Thymus (tissue), 11 donors: ENCODE measurements around the gene LSP1. TPM values are rescaled to one million over a fixed set of nuclear protein-coding genes. Genes with fewer than 3 reads are reported as not detected.

Experiments used
- DNase-seq, 9 donors: peaks; one replicate each; pipeline ENCODE4 v3.0.0-alpha.2; 2013; ENCODE audit warnings: low spot score in 9 of 9, low read depth in 6 of 9, missing footprints in 1 of 9
- H3K27ac ChIP-seq, 2 donors: one replicate each; pipeline ENCODE4 v1.5.1; 2013; ENCODE audit warnings: control low read depth in 1 of 2, low read depth in 1 of 2, low read length in 1 of 2, mild to moderate bottlenecking in 1 of 2, moderate library complexity in 1 of 2
- H3K27me3 ChIP-seq, 2 donors: one replicate each; pipeline ENCODE4 v1.5.1; 2013; ENCODE audit warnings: low read length in 1 of 2; ENCODE audit not compliant: control insufficient read depth in 2 of 2, insufficient read depth in 1 of 2
- H3K36me3 ChIP-seq, 2 donors: one replicate each; pipeline ENCODE4 v1.5.1; 2013; ENCODE audit warnings: low read length in 1 of 2, mild to moderate bottlenecking in 1 of 2, moderate library complexity in 1 of 2; ENCODE audit not compliant: control insufficient read depth in 2 of 2, insufficient read depth in 2 of 2
- H3K4me1 ChIP-seq, 2 donors: one replicate each; pipeline ENCODE4 v1.5.1; 2013; ENCODE audit warnings: low read length in 2 of 2; ENCODE audit not compliant: control insufficient read depth in 2 of 2, insufficient read depth in 2 of 2
- H3K4me3 ChIP-seq, 2 donors: one replicate each; pipeline ENCODE4 v1.5.1; 2013; ENCODE audit warnings: low read length in 2 of 2, control low read depth in 1 of 2, mild to moderate bottlenecking in 1 of 2
- H3K9me3 ChIP-seq, 2 donors: one replicate each; pipeline ENCODE4 v1.5.1; 2013; ENCODE audit warnings: low read length in 1 of 2, mild to moderate bottlenecking in 1 of 2; ENCODE audit not compliant: control insufficient read depth in 2 of 2, insufficient read depth in 1 of 2
- WGBS: extraction: QIAGEN DNeasy Blood & Tissue Kit; methylation state at CpG from one replicate; pipeline ENCODE4 v1.1.7; 2013; 5-methylcytosine and 5-hydroxymethylcytosine counted together
- polyA plus RNA-seq: library from polyadenylated mRNA; stranded (reverse); fragments of 200-250 nt; gene quantifications from one replicate; pipeline ENCODE4 v1.2.3, GENCODE V29; 2013
- total RNA-seq: library from RNA; stranded (reverse); fragments of 120-200 nt; gene quantifications from one replicate; pipeline ENCODE4 v1.2.4, GENCODE V29; 2013
- donor health status: healthy.

LSP1 gene
- total and polyA plus RNA-seq, 2 donors = 138 to 179 TPM

DNA sequence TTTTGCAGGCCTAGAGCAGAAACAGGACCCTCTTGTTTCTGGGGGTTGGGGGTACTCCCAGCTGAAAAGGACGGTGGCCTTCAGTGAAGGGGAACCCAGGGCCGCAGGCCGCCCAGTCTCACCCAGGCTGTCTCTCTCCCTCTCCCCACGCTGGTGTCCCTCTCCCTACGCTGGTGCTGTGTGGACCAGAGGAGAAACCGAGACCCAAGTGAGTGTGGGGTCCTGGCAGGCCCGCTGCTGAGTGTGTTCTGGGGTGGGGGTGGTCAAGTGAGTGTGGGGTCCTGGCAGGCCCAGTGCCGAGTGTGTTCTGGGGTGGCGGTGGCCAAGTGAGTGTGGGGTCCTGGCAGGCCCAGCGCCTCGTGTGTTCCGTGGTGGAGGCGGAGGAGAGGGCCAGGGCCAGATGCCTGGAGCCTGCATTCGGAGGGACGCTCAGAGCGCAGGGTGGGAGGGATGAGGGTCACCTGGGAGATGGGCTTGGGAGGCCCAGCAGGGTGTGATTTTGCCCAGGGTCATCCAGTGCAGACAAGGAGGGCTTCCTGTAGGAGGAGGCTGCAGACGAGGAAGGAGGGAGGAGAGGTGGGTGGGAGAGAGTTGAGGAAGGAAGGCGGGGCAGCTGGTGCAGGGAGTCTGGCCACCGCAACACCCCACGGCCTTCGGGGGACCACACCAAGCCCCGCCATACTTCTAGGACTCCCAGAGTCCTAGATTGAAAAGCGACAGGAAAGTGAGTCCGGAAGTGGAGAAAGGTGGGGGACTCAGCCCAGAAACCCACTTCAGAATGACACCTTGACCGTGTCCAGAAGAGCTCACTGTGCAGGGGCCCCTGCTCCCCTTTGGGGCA is 77.0 kb downstream of the LSP1 start:
- H3K27me3 ChIP-seq = no peaks in the 10 kb centered on the region
- WGBS = 88% methylated on average over 25 of the region's 25 CpGs
- DNase-seq = no peak
- H3K36me3 ChIP-seq = no peaks in the 10 kb centered on the region
- no peak overlapping the region for H3K4me3 ChIP-seq
- no peaks in the 10 kb centered on the region for H3K9me3 ChIP-seq
- H3K4me1 ChIP-seq = peaks cover 3 to 55% of the 10 kb centered on the region in 2 donors
- H3K27ac ChIP-seq = no peak overlapping the region

DNA sequence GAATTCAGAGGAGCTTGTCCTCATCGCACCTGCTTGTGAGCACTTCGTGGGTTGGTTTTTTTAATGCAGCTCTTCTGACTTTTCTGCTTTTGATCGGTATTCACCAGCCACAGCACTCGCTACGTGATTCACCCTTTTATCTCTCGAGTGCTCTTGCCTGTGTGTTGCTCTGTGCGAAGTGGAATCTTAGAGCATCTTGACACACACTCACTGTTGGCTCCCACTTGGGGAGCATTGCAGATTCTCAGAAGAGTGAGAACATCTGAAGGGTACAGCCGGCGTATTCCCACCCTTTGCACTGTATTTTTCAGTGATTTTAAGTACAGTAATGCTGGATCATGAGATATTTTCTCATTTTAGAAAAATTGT is 77.6 kb downstream of the LSP1 start:
- no peaks in the 10 kb centered on the region for H3K36me3 ChIP-seq
- H3K4me3 ChIP-seq = no peak overlapping the region
- DNase-seq = peak in 8 of 9 donors; percentile 23 to 78 (median 35)
- peaks cover 3 to 54% of the 10 kb centered on the region in 2 donors for H3K4me1 ChIP-seq
- no peak overlapping the region for H3K27ac ChIP-seq
- 26% methylated on average over 9 of the region's 9 CpGs for WGBS
- no peaks in the 10 kb centered on the region for H3K27me3 ChIP-seq
- H3K9me3 ChIP-seq = no peaks in the 10 kb centered on the region

DNA sequence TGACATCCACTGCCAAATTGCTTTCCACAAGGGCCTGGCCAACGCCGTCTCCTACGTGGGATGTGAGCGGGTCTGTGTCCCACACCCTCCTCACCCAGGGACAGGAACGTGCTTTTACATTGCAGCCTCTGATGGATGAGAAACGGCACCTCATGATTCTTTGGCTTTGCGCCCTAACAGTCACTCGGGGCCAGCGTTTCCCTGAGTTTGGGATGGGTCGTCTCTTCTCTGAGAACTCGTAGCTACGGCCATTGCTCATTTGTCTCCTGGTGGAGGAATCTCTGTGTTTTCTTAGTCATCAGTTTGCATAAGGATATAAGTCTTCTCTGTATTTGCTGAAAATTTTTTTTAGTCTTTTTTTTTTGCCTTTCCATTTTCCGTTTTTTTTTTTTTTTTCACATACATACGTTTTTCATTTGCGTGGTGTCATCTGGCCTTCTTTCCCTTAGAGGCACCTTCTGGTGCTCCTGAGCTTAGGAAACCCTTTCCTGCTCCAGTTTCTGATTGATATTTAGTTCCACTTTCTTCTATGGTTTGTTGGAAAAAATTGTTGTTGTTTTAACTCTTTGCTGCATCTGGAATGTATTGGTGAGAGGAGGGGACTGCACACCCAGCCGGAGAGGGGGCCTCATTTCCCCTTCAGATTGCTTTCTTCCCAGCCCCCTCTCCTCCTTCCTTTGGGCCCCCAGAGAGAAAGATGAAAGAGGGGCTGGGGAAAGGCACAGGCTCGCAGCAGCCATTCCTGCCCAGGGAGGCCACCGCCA is 78.6 kb downstream of the LSP1 start:
- no peaks in the 10 kb centered on the region for H3K27me3 ChIP-seq
- DNase-seq = no peak
- H3K9me3 ChIP-seq = no peaks in the 10 kb centered on the region
- peak overlapping the region in 1 of 2 donors; percentile 52 for H3K27ac ChIP-seq
- no peak overlapping the region for H3K4me3 ChIP-seq
- 64% methylated on average over 18 of the region's 18 CpGs for WGBS
- H3K4me1 ChIP-seq = peaks cover 3 to 44% of the 10 kb centered on the region in 2 donors
- H3K36me3 ChIP-seq = no peaks in the 10 kb centered on the region

DNA sequence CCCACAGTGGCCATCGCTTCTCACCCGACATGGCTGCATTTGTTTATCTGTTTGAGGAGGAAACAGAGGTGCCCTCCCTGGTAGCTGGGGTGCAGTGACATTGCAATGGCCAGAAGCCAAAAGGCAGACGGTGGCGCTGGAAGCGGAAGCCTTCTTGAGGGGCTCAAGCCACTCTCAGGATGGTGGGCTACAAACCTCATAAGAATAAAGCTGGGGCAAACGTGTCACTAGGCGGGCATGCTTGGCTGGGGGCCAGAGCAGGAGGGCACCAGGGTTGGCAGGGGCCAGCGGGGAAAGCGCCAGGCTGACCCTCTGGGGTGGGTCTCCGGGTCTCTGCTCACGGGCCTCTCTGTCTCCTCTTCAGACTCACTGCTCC is 79.2 kb downstream of the LSP1 start:
- WGBS = 63% methylated on average over 11 of the region's 11 CpGs
- peak overlapping the region in 1 of 2 donors; percentile 52 for H3K27ac ChIP-seq
- no peak overlapping the region for H3K4me3 ChIP-seq
- H3K9me3 ChIP-seq = no peaks in the 10 kb centered on the region
- H3K4me1 ChIP-seq = peaks cover 3 to 39% of the 10 kb centered on the region in 2 donors
- H3K27me3 ChIP-seq = no peaks in the 10 kb centered on the region
- no peak for DNase-seq
- no peaks in the 10 kb centered on the region for H3K36me3 ChIP-seq

DNA sequence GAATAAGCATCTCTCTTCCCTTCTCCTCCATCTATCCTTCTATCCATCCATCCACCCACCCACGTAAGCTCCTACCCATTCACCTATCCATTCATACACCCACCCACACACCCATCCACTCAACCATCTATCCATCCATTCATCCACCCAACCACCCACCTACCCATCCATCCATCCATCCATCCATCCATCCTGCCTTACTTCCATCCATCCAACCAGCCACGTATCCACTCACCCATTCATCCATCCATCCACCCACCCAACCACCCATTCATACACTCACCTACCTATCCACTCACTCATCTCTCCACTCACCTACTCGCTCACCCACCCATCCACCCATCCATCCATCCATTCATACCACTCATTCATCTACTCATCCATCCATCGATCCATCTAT is 79.8 kb downstream of the LSP1 start:
- H3K4me1 ChIP-seq = peaks cover 3 to 33% of the 10 kb centered on the region in 2 donors
- no peaks in the 10 kb centered on the region for H3K27me3 ChIP-seq
- H3K27ac ChIP-seq = no peak overlapping the region
- no peaks in the 10 kb centered on the region for H3K36me3 ChIP-seq
- H3K4me3 ChIP-seq = no peak overlapping the region
- WGBS = 97% methylated on average over 4 of the region's 4 CpGs
- no peaks in the 10 kb centered on the region for H3K9me3 ChIP-seq
- no peak for DNase-seq

DNA sequence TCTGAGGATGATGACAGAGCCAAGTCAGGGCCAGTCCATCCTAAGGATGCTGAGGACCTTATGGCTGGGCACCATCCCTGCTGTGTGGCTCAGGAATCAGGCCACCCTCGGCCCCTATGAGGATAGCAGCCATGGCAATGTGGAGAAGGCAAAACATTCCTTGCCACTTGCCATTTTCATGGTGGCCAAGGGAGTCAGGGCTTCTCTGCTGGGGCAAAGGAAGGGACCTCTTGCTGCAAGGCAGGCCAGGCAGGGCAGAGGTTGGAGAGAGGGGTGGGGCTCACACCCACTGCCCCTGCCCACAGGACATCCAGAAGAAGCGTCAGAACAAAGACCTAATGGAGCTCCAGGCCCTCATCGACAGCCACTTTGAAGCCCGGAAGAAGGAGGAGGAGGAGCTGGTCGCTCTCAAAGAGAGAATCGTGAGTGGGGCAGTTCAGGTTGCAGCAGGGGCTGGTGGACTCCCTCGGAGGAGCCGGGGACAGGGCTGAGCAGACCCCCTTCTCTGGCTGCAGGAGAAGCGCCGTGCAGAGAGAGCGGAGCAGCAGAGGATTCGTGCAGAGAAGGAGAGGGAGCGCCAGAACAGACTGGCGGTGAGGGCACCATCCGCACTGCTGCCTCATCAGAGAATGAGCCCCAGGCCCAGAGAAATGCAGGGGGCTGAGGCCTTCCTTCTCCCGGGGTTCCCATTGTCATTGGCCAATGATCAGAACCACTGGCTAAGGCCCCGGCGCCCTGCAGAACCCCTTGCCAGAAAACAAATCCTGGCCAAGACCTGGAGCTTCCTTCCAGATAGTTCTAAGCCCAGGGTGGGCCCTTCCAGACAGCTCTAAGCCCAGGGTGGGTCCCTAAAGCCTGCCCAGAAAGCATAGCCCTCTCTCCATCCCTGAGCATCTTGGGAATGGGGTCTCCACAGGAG is 80.8 kb downstream of the LSP1 start:
- H3K4me1 ChIP-seq = peaks cover 3 to 31% of the 10 kb centered on the region in 2 donors
- H3K27ac ChIP-seq = no peak overlapping the region
- H3K4me3 ChIP-seq = no peak overlapping the region
- DNase-seq = no peak
- no peaks in the 10 kb centered on the region for H3K36me3 ChIP-seq
- 96% methylated on average over 18 of the region's 18 CpGs for WGBS
- no peaks in the 10 kb centered on the region for H3K9me3 ChIP-seq
- H3K27me3 ChIP-seq = no peaks in the 10 kb centered on the region

DNA sequence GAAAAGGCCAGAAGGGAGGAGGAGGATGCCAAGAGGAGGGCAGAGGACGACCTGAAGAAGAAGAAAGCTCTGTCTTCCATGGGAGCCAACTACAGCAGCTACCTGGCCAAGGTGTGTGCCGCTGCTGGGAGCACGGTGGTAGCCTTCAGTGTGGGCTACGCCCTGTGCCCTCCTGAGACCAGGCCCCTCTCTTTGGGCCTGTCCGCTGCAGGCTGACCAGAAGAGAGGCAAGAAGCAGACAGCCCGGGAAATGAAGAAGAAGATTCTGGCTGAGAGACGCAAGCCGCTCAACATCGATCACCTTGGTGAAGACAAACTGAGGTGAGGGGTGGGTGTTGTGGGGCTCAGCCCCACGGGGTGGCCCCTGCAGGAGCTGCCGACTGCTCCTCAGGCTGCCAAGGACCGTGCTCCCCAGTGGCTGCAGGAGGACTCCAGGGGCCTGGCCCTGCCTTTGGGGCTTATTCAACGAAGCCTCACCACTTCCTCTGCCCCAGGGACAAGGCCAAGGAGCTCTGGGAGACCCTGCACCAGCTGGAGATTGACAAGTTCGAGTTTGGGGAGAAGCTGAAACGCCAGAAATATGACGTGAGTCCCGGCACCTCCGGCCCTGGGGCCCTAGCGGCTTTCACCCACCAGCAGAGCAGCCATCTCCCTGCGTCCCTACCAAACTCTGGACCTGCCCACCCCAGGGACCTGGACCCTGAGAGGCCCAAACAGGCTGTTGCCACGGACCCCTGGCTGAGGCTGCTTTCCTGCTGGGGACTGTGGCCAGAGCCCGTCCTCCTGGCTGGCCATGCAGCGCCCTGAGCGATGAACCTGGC is 81.7 kb downstream of the LSP1 start:
- H3K27ac ChIP-seq = no peak overlapping the region

More for the DNA sequence above, 81.7 kb downstream of the LSP1 start:
- Histone ChIP-seq H3K4me3 (no peak overlapping the region), H3K9me3 (no peaks in the 10 kb centered on the region), H3K27me3 (no peaks in the 10 kb centered on the region), H3K4me1 (peaks cover 3 to 33% of the 10 kb centered on the region in 2 donors), H3K36me3 (no peaks in the 10 kb centered on the region)
- whole genome bisulfite sequencing = 86% methylated on average over 24 of the region's 24 CpGs
- no peak for DNase-seq
